Measurements from ENCODE around the gene ATP7B.
"Not testable (repeated sequence)": the region's sequence is repeated elsewhere in the genome, so short reads cannot be mapped to it uniquely, and the experiment has no call there.

ATP7B gene

GRCh38 chr13:52033039-52033438 lies 21.8 kb upstream of the ATP7B start:
- Histone ChIP-seq H3K23ac (ENCODE audit: low read depth, low read length, poor library complexity) (no peak overlapping the region), H3K9ac (ENCODE audit: low read depth, low read length, poor library complexity) (no peak overlapping the region), H4K91ac (ENCODE audit: low read depth, low read length, poor library complexity) (no peak overlapping the region), H2BK5ac (ENCODE audit: low read length) (no peak overlapping the region), H3K27ac (replicated peaks; ENCODE audit: low read length) (no peak overlapping the region), H3K36me3 (replicated peaks in 1 of 2; ENCODE audit: control insufficient read depth in 2 of 2, insufficient read depth in 2 of 2, low read length in 2 of 2) (peaks cover 8 to 24% of the 10 kb centered on the region in 2 donors), H4K8ac (ENCODE audit: low read depth, low read length) (no peak overlapping the region), H3K9me3 (replicated peaks in 1 of 2; ENCODE audit: control insufficient read depth in 2 of 2, insufficient read depth in 1 of 2, low read depth in 1 of 2, low read length in 2 of 2) (peaks cover 11 to 23% of the 10 kb centered on the region in 2 donors), H3K4me1 (ENCODE audit: control insufficient read depth in 2 of 2, insufficient read depth in 1 of 2, low read depth in 1 of 2, low read length in 2 of 2) (no peaks in the 10 kb centered on the region), H3K4me2 (ENCODE audit: insufficient read depth, low read length, poor library complexity, severe bottlenecking) (no peak overlapping the region), H3K27me3 (ENCODE audit: control insufficient read depth in 3 of 3, insufficient read depth in 3 of 3, low read depth in 1 of 3, low read length in 3 of 3) (no peaks in the 10 kb centered on the region), H3K18ac (ENCODE audit: low read length) (no peak overlapping the region), H3K79me1 (ENCODE audit: low read depth, low read length) (no peaks in the 10 kb centered on the region), H2BK12ac (ENCODE audit: low read length) (no peak overlapping the region), H2BK15ac (ENCODE audit: low read length) (no peak overlapping the region), H3K4me3 (ENCODE audit: low read length in 2 of 2) (no peak overlapping the region), H3K14ac (ENCODE audit: low read length) (no peak overlapping the region), H2AFZ (ENCODE audit: low read length) (no peak overlapping the region), H2BK120ac (ENCODE audit: low read depth, low read length) (no peak overlapping the region), H2AK5ac (ENCODE audit: low read depth, low read length) (no peak overlapping the region), H3K4ac (ENCODE audit: low read length) (no peak overlapping the region)
- no peak for DNase-seq (ENCODE audit: low spot score)
- no CpG with 5 or more reads among the region's 2 CpGs for WGBS, 2 donors (ENCODE audit: extremely low coverage in 2 of 2, insufficient read length in 2 of 2, insufficient replicate concordance in 1 of 2)

- not testable (repeated sequence) for H3K18ac ChIP-seq (ENCODE audit: low read length); H4K91ac ChIP-seq (ENCODE audit: low read depth, low read length, poor library complexity); H2BK15ac ChIP-seq (ENCODE audit: low read length); H4K8ac ChIP-seq (ENCODE audit: low read depth, low read length); H3K23ac ChIP-seq (ENCODE audit: low read depth, low read length, poor library complexity); H3K4me1 ChIP-seq (ENCODE audit: control insufficient read depth in 2 of 2, insufficient read depth in 1 of 2, low read depth in 1 of 2, low read length in 2 of 2); H3K4me2 ChIP-seq (ENCODE audit: insufficient read depth, low read length, poor library complexity, severe bottlenecking); H3K27ac ChIP-seq (replicated peaks; ENCODE audit: low read length); H3K9ac ChIP-seq (ENCODE audit: low read depth, low read length, poor library complexity); H3K27me3 ChIP-seq (ENCODE audit: control insufficient read depth in 3 of 3, insufficient read depth in 3 of 3, low read depth in 1 of 3, low read length in 3 of 3); H3K79me1 ChIP-seq (ENCODE audit: low read depth, low read length); H2BK12ac ChIP-seq (ENCODE audit: low read length); H3K14ac ChIP-seq (ENCODE audit: low read length); H3K4me3 ChIP-seq (ENCODE audit: low read length in 2 of 2); H2AK5ac ChIP-seq (ENCODE audit: low read depth, low read length); H2AFZ ChIP-seq (ENCODE audit: low read length); H2BK5ac ChIP-seq (ENCODE audit: low read length); H2BK120ac ChIP-seq (ENCODE audit: low read depth, low read length); DNase-seq (ENCODE audit: low spot score); H3K4ac ChIP-seq (ENCODE audit: low read length)
- WGBS, 2 donors (ENCODE audit: extremely low coverage in 2 of 2, insufficient read length in 2 of 2, insufficient replicate concordance in 1 of 2) = no CpG with 5 or more reads among the region's 6 CpGs
- H3K36me3 ChIP-seq (replicated peaks in 1 of 2; ENCODE audit: control insufficient read depth in 2 of 2, insufficient read depth in 2 of 2, low read length in 2 of 2) = peaks cover 21 to 50% of the 10 kb centered on the region in 2 donors
- H3K9me3 ChIP-seq (replicated peaks in 1 of 2; ENCODE audit: control insufficient read depth in 2 of 2, insufficient read depth in 1 of 2, low read depth in 1 of 2, low read length in 2 of 2) = peaks cover 25 to 41% of the 10 kb centered on the region in 2 donors
Measured at GRCh38 chr13:52030401-52030800, 19.2 kb upstream of the ATP7B start.

GRCh38 chr13:52029569-52029968 lies 18.3 kb upstream of the ATP7B start:
- no peak overlapping the region for H4K91ac ChIP-seq (ENCODE audit: low read depth, low read length, poor library complexity)
- no peak overlapping the region for H3K4me2 ChIP-seq (ENCODE audit: insufficient read depth, low read length, poor library complexity, severe bottlenecking)
- H3K27me3 ChIP-seq (ENCODE audit: control insufficient read depth in 3 of 3, insufficient read depth in 3 of 3, low read depth in 1 of 3, low read length in 3 of 3) = no peaks in the 10 kb centered on the region
- H3K79me1 ChIP-seq (ENCODE audit: low read depth, low read length) = peaks cover 2% of the 10 kb centered on the region
- no peak overlapping the region for H3K18ac ChIP-seq (ENCODE audit: low read length)
- H3K4me1 ChIP-seq (ENCODE audit: control insufficient read depth in 2 of 2, insufficient read depth in 1 of 2, low read depth in 1 of 2, low read length in 2 of 2) = no peaks in the 10 kb centered on the region
- H3K23ac ChIP-seq (ENCODE audit: low read depth, low read length, poor library complexity) = no peak overlapping the region
- peaks cover 23 to 59% of the 10 kb centered on the region in 2 donors for H3K36me3 ChIP-seq (replicated peaks in 1 of 2; ENCODE audit: control insufficient read depth in 2 of 2, insufficient read depth in 2 of 2, low read length in 2 of 2)
- H3K4me3 ChIP-seq (ENCODE audit: low read length in 2 of 2) = no peak overlapping the region
- no peak overlapping the region for H2BK120ac ChIP-seq (ENCODE audit: low read depth, low read length)
- H3K9ac ChIP-seq (ENCODE audit: low read depth, low read length, poor library complexity) = no peak overlapping the region
- H2BK5ac ChIP-seq (ENCODE audit: low read length) = no peak overlapping the region
- H4K8ac ChIP-seq (ENCODE audit: low read depth, low read length) = no peak overlapping the region
- H2AFZ ChIP-seq (ENCODE audit: low read length) = no peak overlapping the region
- no peak overlapping the region for H2BK15ac ChIP-seq (ENCODE audit: low read length)
- no peak overlapping the region for H2AK5ac ChIP-seq (ENCODE audit: low read depth, low read length)
- DNase-seq (ENCODE audit: low spot score) = no peak
- H3K4ac ChIP-seq (ENCODE audit: low read length) = no peak overlapping the region
- no CpG with 5 or more reads among the region's 4 CpGs for WGBS, 2 donors (ENCODE audit: extremely low coverage in 2 of 2, insufficient read length in 2 of 2, insufficient replicate concordance in 1 of 2)
- no peak overlapping the region for H2BK12ac ChIP-seq (ENCODE audit: low read length)
- H3K14ac ChIP-seq (ENCODE audit: low read length) = no peak overlapping the region
- no peak overlapping the region for H3K27ac ChIP-seq (replicated peaks; ENCODE audit: low read length)
- H3K9me3 ChIP-seq (replicated peaks in 1 of 2; ENCODE audit: control insufficient read depth in 2 of 2, insufficient read depth in 1 of 2, low read depth in 1 of 2, low read length in 2 of 2) = peaks cover 25 to 44% of the 10 kb centered on the region in 2 donors

GRCh38 chr13:52027832-52028231 lies 16.6 kb upstream of the ATP7B start:
- peaks cover 29 to 73% of the 10 kb centered on the region in 2 donors for H3K36me3 ChIP-seq (replicated peaks in 1 of 2; ENCODE audit: control insufficient read depth in 2 of 2, insufficient read depth in 2 of 2, low read length in 2 of 2)
- no peaks in the 10 kb centered on the region for H3K4me1 ChIP-seq (ENCODE audit: control insufficient read depth in 2 of 2, insufficient read depth in 1 of 2, low read depth in 1 of 2, low read length in 2 of 2)
- H3K4ac ChIP-seq (ENCODE audit: low read length) = no peak overlapping the region
- no peak overlapping the region for H4K8ac ChIP-seq (ENCODE audit: low read depth, low read length)
- H3K4me3 ChIP-seq (ENCODE audit: low read length in 2 of 2) = no peak overlapping the region
- no peaks in the 10 kb centered on the region for H3K27me3 ChIP-seq (ENCODE audit: control insufficient read depth in 3 of 3, insufficient read depth in 3 of 3, low read depth in 1 of 3, low read length in 3 of 3)
- H3K4me2 ChIP-seq (ENCODE audit: insufficient read depth, low read length, poor library complexity, severe bottlenecking) = no peak overlapping the region
- H3K9me3 ChIP-seq (replicated peaks in 1 of 2; ENCODE audit: control insufficient read depth in 2 of 2, insufficient read depth in 1 of 2, low read depth in 1 of 2, low read length in 2 of 2) = peaks cover 25 to 44% of the 10 kb centered on the region in 2 donors
- no peak overlapping the region for H3K23ac ChIP-seq (ENCODE audit: low read depth, low read length, poor library complexity)
- H2AK5ac ChIP-seq (ENCODE audit: low read depth, low read length) = no peak overlapping the region
- H3K79me1 ChIP-seq (ENCODE audit: low read depth, low read length) = peaks cover 2% of the 10 kb centered on the region
- no peak overlapping the region for H3K14ac ChIP-seq (ENCODE audit: low read length)
- H2BK15ac ChIP-seq (ENCODE audit: low read length) = no peak overlapping the region
- no peak overlapping the region for H3K18ac ChIP-seq (ENCODE audit: low read length)
- no peak overlapping the region for H2AFZ ChIP-seq (ENCODE audit: low read length)
- WGBS, 2 donors (ENCODE audit: extremely low coverage in 2 of 2, insufficient read length in 2 of 2, insufficient replicate concordance in 1 of 2) = no CpG with 5 or more reads among the region's 1 CpG
- no peak overlapping the region for H2BK12ac ChIP-seq (ENCODE audit: low read length)
- no peak overlapping the region for H2BK120ac ChIP-seq (ENCODE audit: low read depth, low read length)
- no peak for DNase-seq (ENCODE audit: low spot score)
- H3K27ac ChIP-seq (replicated peaks; ENCODE audit: low read length) = no peak overlapping the region
- no peak overlapping the region for H4K91ac ChIP-seq (ENCODE audit: low read depth, low read length, poor library complexity)
- no peak overlapping the region for H2BK5ac ChIP-seq (ENCODE audit: low read length)
- no peak overlapping the region for H3K9ac ChIP-seq (ENCODE audit: low read depth, low read length, poor library complexity)

Measured in neuronal stem cell (in vitro differentiated cells).